Anterior cingulate cortex (tissue), 58 donors: ENCODE data around the gene CCSAP.

Experiments used
- DNase-seq, 58 donors: peaks; one replicate each; lab custom pipeline; 2025; lab: John Stamatoyannopoulos, UW

CCSAP gene

DNA sequence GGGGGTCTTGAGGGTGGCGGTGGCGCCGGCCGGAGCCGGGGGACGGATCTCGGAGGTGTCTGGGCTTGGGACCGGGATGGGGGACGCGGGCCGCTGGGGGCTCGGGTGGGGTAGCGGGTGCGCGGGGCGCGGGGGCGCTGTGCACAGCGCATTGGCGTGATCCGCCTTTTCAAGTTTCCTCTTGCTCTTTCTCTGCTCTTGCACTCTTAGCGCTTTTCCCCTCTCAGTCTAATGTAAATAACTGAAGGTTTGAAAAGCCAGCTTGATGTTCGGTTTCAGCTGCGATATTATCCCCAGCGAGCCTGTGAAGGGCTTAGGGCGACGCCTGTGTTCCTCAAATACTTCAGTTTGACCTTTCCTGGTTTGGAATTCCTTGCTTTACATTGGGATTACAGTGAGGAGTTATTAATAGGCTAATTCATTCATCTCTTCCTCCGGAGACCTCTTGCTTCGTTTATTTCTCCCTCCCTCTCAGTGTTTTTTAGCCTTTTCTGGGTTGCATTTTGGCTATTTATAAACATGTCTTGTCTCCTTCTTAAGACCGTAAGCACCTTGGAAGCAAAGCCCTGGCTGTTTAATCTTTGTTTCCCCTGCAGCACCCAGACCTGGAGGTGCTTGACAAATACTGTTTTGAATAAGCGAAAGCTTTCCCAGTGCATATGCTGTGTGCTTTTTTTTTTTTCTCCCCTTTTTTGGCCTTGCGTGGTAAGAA, 71.2 kb downstream of the CCSAP start:
- DNase-seq, result peak in 24 of 58 donors; percentile 22 to 77 (median 64)
